GM20000 (cell line): ENCODE measurements around the gene TRIM36.

Source experiments
- DNase-seq: peaks from one replicate; pipeline ENCODE4 v3.0.0; 2012; ENCODE audit warnings: low spot score
- CTCF ChIP-seq: IDR thresholded peaks from 2 replicates; pipeline ENCODE4 v1.5.1; 2012; ENCODE audit warnings: mild to moderate bottlenecking, control low read depth; ENCODE audit errors: extremely low read depth, missing control alignments

TRIM36 gene

GRCh38 chr5:115132465-115132864 is 37.2 kb downstream of the TRIM36 start:
- no peak for TF ChIP-seq CTCF
- no peak for DNase-seq

- TF ChIP-seq CTCF = no peak
- DNase-seq = no peak
Measured at GRCh38 chr5:115126303-115126702, 43.4 kb downstream of the TRIM36 start.

GRCh38 chr5:115124741-115125140 is 45.0 kb downstream of the TRIM36 start:
- no peak for DNase-seq
- no peak for TF ChIP-seq CTCF

GRCh38 chr5:115116001-115116400 is 53.7 kb downstream of the TRIM36 start:
- no peak for TF ChIP-seq CTCF
- no peak for DNase-seq

- no peak for TF ChIP-seq CTCF
- DNase-seq = no peak
Measured at GRCh38 chr5:115109840-115110239, 59.9 kb downstream of the TRIM36 start.

GRCh38 chr5:115109356-115109755 is 60.4 kb downstream of the TRIM36 start:
- no peak for TF ChIP-seq CTCF
- no peak for DNase-seq

GRCh38 chr5:115100319-115100955 is 69.3 kb downstream of the TRIM36 start:
- TF ChIP-seq CTCF = no peak
- DNase-seq = no peak
